ENCODE data around the gene MKLN1. TPM values are rescaled to one million over a fixed set of nuclear protein-coding genes. Genes with fewer than 3 reads are reported as not detected.

The MKLN1 gene
- total RNA-seq, 1 donor from 2014 or later: 32.9 TPM

- no peak overlapping the region for H3K27ac ChIP-seq (ENCODE audit: low read depth, low read length)
- H3K36me3 ChIP-seq (ENCODE audit: control insufficient read depth in 3 of 3, insufficient read depth in 3 of 3, low read length in 3 of 3): no peaks in the 10 kb centered on the region
- no peak overlapping the region for H3K4me3 ChIP-seq (ENCODE audit: low read length in 3 of 3)
- H3K9ac ChIP-seq (ENCODE audit: low read depth in 1 of 3, low read length in 3 of 3): no peak overlapping the region
- H3K4me1 ChIP-seq (ENCODE audit: control insufficient read depth in 3 of 3, insufficient read depth in 3 of 3, low read length in 3 of 3): peaks cover 6 to 18% (median 17%) of the 10 kb centered on the region in 3 donors
- no peaks in the 10 kb centered on the region for H3K27me3 ChIP-seq (ENCODE audit: control insufficient read depth in 3 of 3, insufficient read depth in 3 of 3, low read length in 3 of 3)
- H3K9me3 ChIP-seq (ENCODE audit: control insufficient read depth in 3 of 3, low read length in 3 of 3): no peaks in the 10 kb centered on the region
Measured at GRCh38 chr7:131365838-131366237, 38.2 kb downstream of the MKLN1 start.

GRCh38 chr7:131369354-131369753, 41.7 kb downstream of the MKLN1 start:
- Histone ChIP-seq H3K9ac (ENCODE audit: low read depth in 1 of 3, low read length in 3 of 3) (no peak overlapping the region), H3K4me1 (ENCODE audit: control insufficient read depth in 3 of 3, insufficient read depth in 3 of 3, low read length in 3 of 3) (peaks cover 9 to 23% (median 16%) of the 10 kb centered on the region in 3 donors), H3K36me3 (ENCODE audit: control insufficient read depth in 3 of 3, insufficient read depth in 3 of 3, low read length in 3 of 3) (no peaks in the 10 kb centered on the region), H3K27ac (ENCODE audit: low read depth, low read length) (no peak overlapping the region), H3K27me3 (ENCODE audit: control insufficient read depth in 3 of 3, insufficient read depth in 3 of 3, low read length in 3 of 3) (no peaks in the 10 kb centered on the region), H3K9me3 (ENCODE audit: control insufficient read depth in 3 of 3, low read length in 3 of 3) (no peaks in the 10 kb centered on the region), H3K4me3 (ENCODE audit: low read length in 3 of 3) (no peak overlapping the region)

- Histone ChIP-seq H3K36me3 (ENCODE audit: control insufficient read depth in 3 of 3, insufficient read depth in 3 of 3, low read length in 3 of 3) (no peaks in the 10 kb centered on the region), H3K27ac (ENCODE audit: low read depth, low read length) (no peak overlapping the region), H3K4me3 (ENCODE audit: low read length in 3 of 3) (no peak overlapping the region), H3K27me3 (ENCODE audit: control insufficient read depth in 3 of 3, insufficient read depth in 3 of 3, low read length in 3 of 3) (no peaks in the 10 kb centered on the region), H3K9me3 (ENCODE audit: control insufficient read depth in 3 of 3, low read length in 3 of 3) (no peaks in the 10 kb centered on the region), H3K9ac (ENCODE audit: low read depth in 1 of 3, low read length in 3 of 3) (no peak overlapping the region), H3K4me1 (ENCODE audit: control insufficient read depth in 3 of 3, insufficient read depth in 3 of 3, low read length in 3 of 3) (peaks cover 9 to 23% (median 15%) of the 10 kb centered on the region in 3 donors)
Measured at GRCh38 chr7:131370523-131370968, 42.9 kb downstream of the MKLN1 start.

- H3K4me1 ChIP-seq (ENCODE audit: control insufficient read depth in 3 of 3, insufficient read depth in 3 of 3, low read length in 3 of 3): peaks cover 7 to 19% (median 9%) of the 10 kb centered on the region in 3 donors
Measured at GRCh38 chr7:131371411-131371810, 43.7 kb downstream of the MKLN1 start.

GRCh38 chr7:131372554-131372953, 44.9 kb downstream of the MKLN1 start:
- Histone ChIP-seq H3K4me1 (ENCODE audit: control insufficient read depth in 3 of 3, insufficient read depth in 3 of 3, low read length in 3 of 3) (peaks cover 7 to 17% (median 9%) of the 10 kb centered on the region in 3 donors), H3K36me3 (ENCODE audit: control insufficient read depth in 3 of 3, insufficient read depth in 3 of 3, low read length in 3 of 3) (no peaks in the 10 kb centered on the region), H3K9me3 (ENCODE audit: control insufficient read depth in 3 of 3, low read length in 3 of 3) (no peaks in the 10 kb centered on the region), H3K4me3 (ENCODE audit: low read length in 3 of 3) (no peak overlapping the region), H3K27ac (ENCODE audit: low read depth, low read length) (no peak overlapping the region), H3K9ac (ENCODE audit: low read depth in 1 of 3, low read length in 3 of 3) (no peak overlapping the region), H3K27me3 (ENCODE audit: control insufficient read depth in 3 of 3, insufficient read depth in 3 of 3, low read length in 3 of 3) (no peaks in the 10 kb centered on the region)

More at GRCh38 chr7:131371411-131371810, 43.7 kb downstream of the MKLN1 start:
- H3K4me3 ChIP-seq (ENCODE audit: low read length in 3 of 3): no peak overlapping the region
- no peak overlapping the region for H3K9ac ChIP-seq (ENCODE audit: low read depth in 1 of 3, low read length in 3 of 3)
- no peaks in the 10 kb centered on the region for H3K9me3 ChIP-seq (ENCODE audit: control insufficient read depth in 3 of 3, low read length in 3 of 3)
- H3K27me3 ChIP-seq (ENCODE audit: control insufficient read depth in 3 of 3, insufficient read depth in 3 of 3, low read length in 3 of 3): no peaks in the 10 kb centered on the region
- H3K36me3 ChIP-seq (ENCODE audit: control insufficient read depth in 3 of 3, insufficient read depth in 3 of 3, low read length in 3 of 3): no peaks in the 10 kb centered on the region
- H3K27ac ChIP-seq (ENCODE audit: low read depth, low read length): no peak overlapping the region

- Histone ChIP-seq H3K4me3 (ENCODE audit: low read length in 3 of 3) (no peak overlapping the region), H3K27ac (ENCODE audit: low read depth, low read length) (no peak overlapping the region), H3K4me1 (ENCODE audit: control insufficient read depth in 3 of 3, insufficient read depth in 3 of 3, low read length in 3 of 3) (peaks cover 7 to 13% (median 9%) of the 10 kb centered on the region in 3 donors), H3K36me3 (ENCODE audit: control insufficient read depth in 3 of 3, insufficient read depth in 3 of 3, low read length in 3 of 3) (no peaks in the 10 kb centered on the region), H3K27me3 (ENCODE audit: control insufficient read depth in 3 of 3, insufficient read depth in 3 of 3, low read length in 3 of 3) (no peaks in the 10 kb centered on the region), H3K9ac (ENCODE audit: low read depth in 1 of 3, low read length in 3 of 3) (no peak overlapping the region), H3K9me3 (ENCODE audit: control insufficient read depth in 3 of 3, low read length in 3 of 3) (no peaks in the 10 kb centered on the region)
Measured at GRCh38 chr7:131374821-131375220, 47.1 kb downstream of the MKLN1 start.

GRCh38 chr7:131381069-131381838, 53.6 kb downstream of the MKLN1 start:
- Histone ChIP-seq H3K9me3 (ENCODE audit: control insufficient read depth in 3 of 3, low read length in 3 of 3) (no peaks in the 10 kb centered on the region), H3K4me1 (ENCODE audit: control insufficient read depth in 3 of 3, insufficient read depth in 3 of 3, low read length in 3 of 3) (no peaks in the 10 kb centered on the region), H3K9ac (ENCODE audit: low read depth in 1 of 3, low read length in 3 of 3) (no peak overlapping the region), H3K4me3 (ENCODE audit: low read length in 3 of 3) (no peak overlapping the region), H3K27ac (ENCODE audit: low read depth, low read length) (no peak overlapping the region), H3K36me3 (ENCODE audit: control insufficient read depth in 3 of 3, insufficient read depth in 3 of 3, low read length in 3 of 3) (no peaks in the 10 kb centered on the region), H3K27me3 (ENCODE audit: control insufficient read depth in 3 of 3, insufficient read depth in 3 of 3, low read length in 3 of 3) (no peaks in the 10 kb centered on the region)

- Histone ChIP-seq H3K36me3 (ENCODE audit: control insufficient read depth in 3 of 3, insufficient read depth in 3 of 3, low read length in 3 of 3) (no peaks in the 10 kb centered on the region), H3K9ac (ENCODE audit: low read depth in 1 of 3, low read length in 3 of 3) (no peak overlapping the region), H3K4me3 (ENCODE audit: low read length in 3 of 3) (no peak overlapping the region), H3K4me1 (ENCODE audit: control insufficient read depth in 3 of 3, insufficient read depth in 3 of 3, low read length in 3 of 3) (no peaks in the 10 kb centered on the region), H3K9me3 (ENCODE audit: control insufficient read depth in 3 of 3, low read length in 3 of 3) (no peaks in the 10 kb centered on the region), H3K27me3 (ENCODE audit: control insufficient read depth in 3 of 3, insufficient read depth in 3 of 3, low read length in 3 of 3) (no peaks in the 10 kb centered on the region), H3K27ac (ENCODE audit: low read depth, low read length) (no peak overlapping the region)
Measured at GRCh38 chr7:131383417-131384285, 56.0 kb downstream of the MKLN1 start.

GRCh38 chr7:131384286-131384635, 56.6 kb downstream of the MKLN1 start:
- Histone ChIP-seq H3K27me3 (ENCODE audit: control insufficient read depth in 3 of 3, insufficient read depth in 3 of 3, low read length in 3 of 3) (no peaks in the 10 kb centered on the region), H3K4me1 (ENCODE audit: control insufficient read depth in 3 of 3, insufficient read depth in 3 of 3, low read length in 3 of 3) (no peaks in the 10 kb centered on the region), H3K27ac (ENCODE audit: low read depth, low read length) (no peak overlapping the region), H3K36me3 (ENCODE audit: control insufficient read depth in 3 of 3, insufficient read depth in 3 of 3, low read length in 3 of 3) (no peaks in the 10 kb centered on the region), H3K4me3 (ENCODE audit: low read length in 3 of 3) (no peak overlapping the region), H3K9ac (ENCODE audit: low read depth in 1 of 3, low read length in 3 of 3) (no peak overlapping the region), H3K9me3 (ENCODE audit: control insufficient read depth in 3 of 3, low read length in 3 of 3) (no peaks in the 10 kb centered on the region)

GRCh38 chr7:131385039-131385605, 57.4 kb downstream of the MKLN1 start:
- no peak overlapping the region for H3K4me3 ChIP-seq (ENCODE audit: low read length in 3 of 3)
- H3K9ac ChIP-seq (ENCODE audit: low read depth in 1 of 3, low read length in 3 of 3): no peak overlapping the region
- H3K4me1 ChIP-seq (ENCODE audit: control insufficient read depth in 3 of 3, insufficient read depth in 3 of 3, low read length in 3 of 3): no peaks in the 10 kb centered on the region
- no peaks in the 10 kb centered on the region for H3K36me3 ChIP-seq (ENCODE audit: control insufficient read depth in 3 of 3, insufficient read depth in 3 of 3, low read length in 3 of 3)
- no peaks in the 10 kb centered on the region for H3K27me3 ChIP-seq (ENCODE audit: control insufficient read depth in 3 of 3, insufficient read depth in 3 of 3, low read length in 3 of 3)
- no peak overlapping the region for H3K27ac ChIP-seq (ENCODE audit: low read depth, low read length)
- H3K9me3 ChIP-seq (ENCODE audit: control insufficient read depth in 3 of 3, low read length in 3 of 3): no peaks in the 10 kb centered on the region

Measured in skeletal muscle tissue (tissue), 4 donors.